ENCODE data around the gene CCDC187. TPM values are rescaled to one million over a fixed set of nuclear protein-coding genes. Genes with fewer than 3 reads are reported as not detected.

Gene CCDC187
- total RNA-seq, 1 donor from 2014 or later = not detected

GRCh38 chr9:136279471-136279870, 24.4 kb downstream of the CCDC187 start:
- Mint-ChIP-seq H3K27ac (no peak overlapping the region), H3K4me3 (no peak overlapping the region), H3K27me3 (ENCODE audit: insufficient read depth, low read depth) (peaks cover 11% of the 10 kb centered on the region), H3K36me3 (no peaks in the 10 kb centered on the region), H3K4me1 (peaks cover 4% of the 10 kb centered on the region), H3K9me3 (no peaks in the 10 kb centered on the region)
- H3F3A ChIP-seq (ENCODE audit: low read depth) = no peaks in the 10 kb centered on the region
- H3K79me2 ChIP-seq (ENCODE audit: low read depth) = no peaks in the 10 kb centered on the region
- H3K4me2 ChIP-seq = no peak overlapping the region
- H4K20me1 ChIP-seq (ENCODE audit: low read depth) = no peaks in the 10 kb centered on the region
- H3K4me1 ChIP-seq = peaks cover 3% of the 10 kb centered on the region
- H2AFZ ChIP-seq (replicated peaks) = no peak overlapping the region
- H3K9ac ChIP-seq = no peak overlapping the region
- TF ChIP-seq CTCF (IDR thresholded peaks at IDR 0.05) (no peak), EZH2phosphoT487 (IDR thresholded peaks at IDR 0.05) (no peak), EZH2 (IDR thresholded peaks at IDR 0.05) (no peak)
- no peaks in the 10 kb centered on the region for H3K9me3 ChIP-seq (ENCODE audit: low read depth)
- H3K36me3 ChIP-seq = no peaks in the 10 kb centered on the region
- DNase-seq (ENCODE audit: low spot score) = no peak
- no peaks in the 10 kb centered on the region for H3K27me3 ChIP-seq
- H3K27ac ChIP-seq = no peak overlapping the region
- no peak overlapping the region for H3K4me3 ChIP-seq

DNA sequence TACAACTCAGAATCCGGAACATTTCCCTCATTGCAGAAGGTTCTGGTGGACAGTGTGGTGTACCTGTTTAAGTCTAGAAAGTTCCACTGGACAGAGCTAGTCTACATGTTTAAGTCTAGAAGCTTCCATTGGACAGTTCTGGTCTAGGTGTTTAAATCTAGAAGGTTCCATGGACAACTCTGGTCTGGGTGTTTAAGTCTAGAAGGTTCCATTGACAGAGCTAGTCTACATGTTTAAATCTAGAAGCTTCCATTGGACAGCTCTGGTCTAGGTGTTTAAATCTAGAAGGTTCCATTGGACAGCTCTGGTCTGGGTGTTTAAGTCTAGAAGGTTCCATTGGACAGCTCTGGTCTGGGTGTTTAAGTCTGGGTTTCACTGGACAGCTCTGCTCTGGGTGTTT, 25.0 kb downstream of the CCDC187 start:
- Mint-ChIP-seq H3K9me3 (no peaks in the 10 kb centered on the region), H3K4me3 (no peak overlapping the region), H3K27ac (no peak overlapping the region), H3K36me3 (no peaks in the 10 kb centered on the region), H3K4me1 (peaks cover 4% of the 10 kb centered on the region), H3K27me3 (ENCODE audit: insufficient read depth, low read depth) (peaks cover 11% of the 10 kb centered on the region)
- Histone ChIP-seq H3K36me3 (no peaks in the 10 kb centered on the region), H3K9me3 (ENCODE audit: low read depth) (no peaks in the 10 kb centered on the region), H3K79me2 (ENCODE audit: low read depth) (no peaks in the 10 kb centered on the region), H3K4me1 (peaks cover 3% of the 10 kb centered on the region), H3K27ac (no peak overlapping the region), H3K4me3 (no peak overlapping the region), H4K20me1 (ENCODE audit: low read depth) (no peaks in the 10 kb centered on the region), H3F3A (ENCODE audit: low read depth) (no peaks in the 10 kb centered on the region), H3K27me3 (no peaks in the 10 kb centered on the region), H2AFZ (replicated peaks) (no peak overlapping the region), H3K9ac (no peak overlapping the region), H3K4me2 (no peak overlapping the region)
- no peak for DNase-seq (ENCODE audit: low spot score)
- TF ChIP-seq EZH2phosphoT487 (IDR thresholded peaks at IDR 0.05) (no peak), CTCF (IDR thresholded peaks at IDR 0.05) (no peak), EZH2 (IDR thresholded peaks at IDR 0.05) (no peak)

DNA sequence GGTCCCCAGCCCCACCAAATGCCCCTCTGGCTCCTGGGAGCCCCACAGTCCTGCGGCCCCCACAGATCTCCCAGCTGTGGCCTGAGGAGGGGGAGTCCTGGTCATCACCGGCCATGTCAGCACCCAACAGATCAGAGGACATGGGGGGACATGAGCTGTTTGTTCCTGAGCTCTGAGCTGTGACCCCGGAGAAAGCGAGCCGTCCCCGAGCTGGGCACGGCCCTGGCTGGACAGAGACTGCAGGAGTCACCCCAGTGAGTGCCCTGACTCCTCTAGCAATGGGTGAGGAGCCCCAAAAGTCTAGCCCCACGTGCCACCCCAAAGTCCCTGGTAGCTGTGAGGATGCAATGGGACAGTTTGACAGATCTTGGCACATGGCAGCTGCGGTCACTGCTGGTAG, 25.7 kb downstream of the CCDC187 start:
- Mint-ChIP-seq H3K27me3 (ENCODE audit: insufficient read depth, low read depth) (peaks cover 11% of the 10 kb centered on the region), H3K27ac (no peak overlapping the region), H3K4me1 (no peaks in the 10 kb centered on the region), H3K9me3 (no peaks in the 10 kb centered on the region), H3K36me3 (no peaks in the 10 kb centered on the region), H3K4me3 (no peak overlapping the region)
- Histone ChIP-seq H3K9ac (no peak overlapping the region), H3K9me3 (ENCODE audit: low read depth) (no peaks in the 10 kb centered on the region), H4K20me1 (ENCODE audit: low read depth) (no peaks in the 10 kb centered on the region), H3K27ac (no peak overlapping the region), H2AFZ (replicated peaks) (no peak overlapping the region), H3K4me3 (no peak overlapping the region), H3K79me2 (ENCODE audit: low read depth) (no peaks in the 10 kb centered on the region), H3F3A (ENCODE audit: low read depth) (no peaks in the 10 kb centered on the region), H3K4me1 (no peaks in the 10 kb centered on the region), H3K27me3 (no peaks in the 10 kb centered on the region), H3K4me2 (no peak overlapping the region), H3K36me3 (no peaks in the 10 kb centered on the region)
- TF ChIP-seq EZH2 (IDR thresholded peaks at IDR 0.05) (no peak), CTCF (IDR thresholded peaks at IDR 0.05) (no peak)
- DNase-seq (ENCODE audit: low spot score) = no peak

DNA sequence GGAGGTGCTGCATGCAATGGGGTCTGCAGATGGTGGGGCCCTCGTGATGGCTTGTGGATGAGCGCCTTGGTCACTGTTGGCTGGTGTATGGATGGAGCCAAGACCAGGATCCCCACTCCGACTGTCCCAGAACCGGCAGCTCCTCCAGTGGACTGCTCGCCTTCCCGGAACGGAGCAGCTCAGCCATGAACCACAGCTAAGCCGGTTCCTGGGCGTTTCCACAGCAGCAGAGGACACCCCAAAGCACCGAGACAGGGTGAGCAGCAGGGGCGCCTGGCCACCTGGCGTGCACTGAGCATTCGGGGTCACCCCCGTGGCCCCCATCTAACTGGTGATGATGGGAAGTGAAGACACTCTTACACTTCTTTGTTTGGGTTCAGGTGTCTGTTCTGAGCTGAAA, 26.1 kb downstream of the CCDC187 start:
- Mint-ChIP-seq H3K27me3 (ENCODE audit: insufficient read depth, low read depth) (peaks cover 11% of the 10 kb centered on the region), H3K27ac (no peak overlapping the region), H3K36me3 (no peaks in the 10 kb centered on the region), H3K4me1 (no peaks in the 10 kb centered on the region), H3K9me3 (no peaks in the 10 kb centered on the region), H3K4me3 (no peak overlapping the region)
- no peak overlapping the region for H3K9ac ChIP-seq
- H3K4me2 ChIP-seq = no peak overlapping the region
- H3K27me3 ChIP-seq = no peaks in the 10 kb centered on the region
- no peaks in the 10 kb centered on the region for H4K20me1 ChIP-seq (ENCODE audit: low read depth)
- H3K79me2 ChIP-seq (ENCODE audit: low read depth) = no peaks in the 10 kb centered on the region
- no peak for DNase-seq (ENCODE audit: low spot score)
- H2AFZ ChIP-seq (replicated peaks) = no peak overlapping the region
- no peaks in the 10 kb centered on the region for H3K36me3 ChIP-seq
- no peak overlapping the region for H3K27ac ChIP-seq
- no peak overlapping the region for H3K4me3 ChIP-seq
- TF ChIP-seq EZH2phosphoT487 (IDR thresholded peaks at IDR 0.05) (no peak), CTCF (IDR thresholded peaks at IDR 0.05) (no peak), EZH2 (IDR thresholded peaks at IDR 0.05) (no peak)
- no peaks in the 10 kb centered on the region for H3K9me3 ChIP-seq (ENCODE audit: low read depth)
- no peaks in the 10 kb centered on the region for H3F3A ChIP-seq (ENCODE audit: low read depth)
- no peaks in the 10 kb centered on the region for H3K4me1 ChIP-seq
